ENCODE measurements around the gene MPV17L2.

DNA sequence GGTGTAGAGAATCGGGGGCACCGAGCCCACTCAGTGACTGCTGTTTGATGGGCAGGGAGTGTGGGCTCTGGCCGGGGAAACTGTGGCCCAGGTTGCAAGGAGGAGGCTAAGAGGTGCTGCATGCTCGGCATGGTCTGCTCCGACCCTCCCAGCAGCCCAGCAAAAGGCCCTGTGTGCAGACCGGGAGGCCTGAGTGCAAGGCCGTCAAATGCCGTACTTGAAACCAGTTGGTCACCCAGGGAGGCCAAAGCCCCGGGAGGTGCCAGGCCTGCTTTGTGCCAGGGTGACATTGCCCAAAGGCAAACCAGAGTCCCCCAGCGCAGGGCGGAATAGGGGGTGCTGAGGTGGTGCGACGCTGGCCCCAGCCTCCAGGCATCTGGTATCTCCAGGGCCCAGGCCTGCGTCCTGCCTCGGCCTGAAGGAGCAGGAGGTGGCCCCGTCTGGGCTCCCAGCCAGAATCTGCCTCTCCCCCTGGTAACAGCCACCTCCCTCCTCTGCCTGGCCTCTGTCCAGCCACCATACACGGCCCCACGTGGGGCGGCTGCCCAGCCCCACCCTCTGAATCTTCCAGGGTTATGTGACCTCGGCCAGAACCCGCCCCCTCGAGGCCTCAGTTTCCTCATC, 36.1 kb upstream of the MPV17L2 start:
- TF ChIP-seq POLR2A (IDR thresholded peaks at IDR 0.05): no peak
- TF ChIP-seq CTCF (IDR thresholded peaks at IDR 0.05 in 4 of 5, conservative IDR thresholded peaks at IDR 0.05 in 1 of 5): no peak
